Neural cell (in vitro differentiated cells): ENCODE results near the gene TRAM2. TPM values are rescaled to one million over a fixed set of nuclear protein-coding genes. Genes with fewer than 3 reads are reported as not detected.

Experiments
- H2AFZ ChIP-seq: fragments of 200-600, 300-800 bp; sonication (generic), shearing (Covaris generic); 2 replicates; pipeline ENCODE4 v1.6.0; 2014; ENCODE audit warnings: low read depth, mild to moderate bottlenecking, antibody characterized with exemption, low read length, moderate library complexity
- H3F3A ChIP-seq: fragments of 200-600 bp; shearing (Covaris generic); 2 replicates; pipeline ENCODE4 v1.6.1; 2016; ENCODE audit warnings: mild to moderate bottlenecking, moderate library complexity, mixed read lengths, antibody characterized with exemption, low read length; ENCODE audit not compliant: insufficient read depth, poor library complexity, severe bottlenecking
- H3K27ac ChIP-seq: fragments of 200-600, 300-800 bp; sonication (generic), shearing (Covaris generic); 2 replicates; pipeline ENCODE4 v1.5.1; 2014; ENCODE audit warnings: mild to moderate bottlenecking, low read length, moderate library complexity
- H3K27me3 ChIP-seq: fragments of 300-800, 200-600 bp; sonication (generic), shearing (Covaris generic); 2 replicates; pipeline ENCODE4 v1.6.0; 2014; ENCODE audit warnings: mild to moderate bottlenecking, low read depth, low read length, moderate library complexity; ENCODE audit not compliant: insufficient read depth
- H3K36me3 ChIP-seq: fragments of 300-800, 200-600 bp; sonication (generic), shearing (Covaris generic); 2 replicates; pipeline ENCODE4 v1.5.1; 2014; ENCODE audit warnings: mild to moderate bottlenecking, antibody characterized with exemption, low read length, moderate library complexity; ENCODE audit not compliant: insufficient read depth
- H3K4me2 ChIP-seq: fragments of 300-800, 200-600 bp; sonication (generic), shearing (Covaris generic); 2 replicates; pipeline ENCODE4 v1.6.0; 2014; ENCODE audit warnings: mild to moderate bottlenecking, low read length
- H3K4me3 ChIP-seq: fragments of 300-800, 200-600 bp; sonication (generic), shearing (Covaris generic); 2 replicates; pipeline ENCODE4 v1.5.1; 2014; ENCODE audit warnings: mild to moderate bottlenecking, low read length, moderate library complexity
- H3K79me2 ChIP-seq: fragments of 200-600 bp; shearing (Covaris generic); replicated peaks from 2 replicates; pipeline ENCODE4 v1.6.0; 2014; ENCODE audit warnings: mild to moderate bottlenecking, low read length, moderate library complexity; ENCODE audit not compliant: insufficient read depth
- H3K9ac ChIP-seq: fragments of 300-800, 200-600 bp; sonication (generic), shearing (Covaris generic); 2 replicates; pipeline ENCODE4 v1.6.1; 2016; ENCODE audit warnings: mild to moderate bottlenecking, low read length, mixed read lengths
- H3K9me2 ChIP-seq: fragments of 200-600 bp; shearing (Covaris generic); 2 replicates; pipeline ENCODE4 v1.6.1; 2016; ENCODE audit warnings: mild to moderate bottlenecking, low read length, mixed read lengths; ENCODE audit not compliant: insufficient read depth
- H3K9me3 ChIP-seq: fragments of 200-600, 300-800 bp; sonication (generic), shearing (Covaris generic); 2 replicates; pipeline ENCODE4 v1.6.1; 2016; ENCODE audit warnings: mild to moderate bottlenecking, mixed run types, low read length, moderate library complexity, mixed read lengths
- H4K20me1 ChIP-seq: fragments of 200-600 bp; shearing (Covaris generic); 2 replicates; pipeline ENCODE4 v1.6.1; 2016; ENCODE audit warnings: mild to moderate bottlenecking, mixed run types; ENCODE audit not compliant: insufficient read depth
- CTCF ChIP-seq: fragments of 450-650 bp; IDR thresholded peaks from 2 replicates; pipeline ENCODE4 v1.5.1; 2014; ENCODE audit warnings: antibody characterized with exemption, mild to moderate bottlenecking, moderate library complexity; ENCODE audit not compliant: poor library complexity, severe bottlenecking
- EP300 ChIP-seq: fragments of 450-650 bp; conservative IDR thresholded peaks from 2 replicates; pipeline ENCODE4 v1.6.1; 2014; ENCODE audit warnings: antibody characterized with exemption, mild to moderate bottlenecking, moderate library complexity; ENCODE audit not compliant: poor library complexity, severe bottlenecking
- EZH2 ChIP-seq: fragments of 200-600, 300-800 bp; shearing (Covaris generic), sonication (generic); IDR thresholded peaks from 2 replicates; pipeline ENCODE4 v1.6.1; 2014; ENCODE audit warnings: antibody characterized with exemption, low read length, borderline replicate concordance, mild to moderate bottlenecking; ENCODE audit not compliant: insufficient read depth, poor library complexity, severe bottlenecking
- MXI1 ChIP-seq: fragments of 450-650 bp; conservative IDR thresholded peaks from 2 replicates; pipeline ENCODE4 v1.6.1; 2014; ENCODE audit warnings: antibody characterized with exemption, mild to moderate bottlenecking; ENCODE audit not compliant: poor library complexity, severe bottlenecking
- POLR2AphosphoS5 ChIP-seq: IDR thresholded peaks from 2 replicates; pipeline ENCODE4 v1.6.1; 2012
- RAD21 ChIP-seq: fragments of 450-650 bp; conservative IDR thresholded peaks from 2 replicates; pipeline ENCODE4 v1.6.1; 2014; ENCODE audit warnings: antibody characterized with exemption, mild to moderate bottlenecking, moderate library complexity
- REST ChIP-seq: IDR thresholded peaks from 2 replicates; pipeline ENCODE4 v1.6.1; 2012; ENCODE audit warnings: borderline replicate concordance
- SMC3 ChIP-seq: fragments of 450-650 bp; conservative IDR thresholded peaks from 2 replicates; pipeline ENCODE4 v1.6.1; 2014; ENCODE audit warnings: antibody characterized with exemption, mild to moderate bottlenecking, moderate library complexity; ENCODE audit not compliant: poor library complexity
- TAF1 ChIP-seq: IDR thresholded peaks from 2 replicates; pipeline ENCODE4 v1.6.1; 2012; ENCODE audit warnings: low read depth
- polyA plus RNA-seq: library from polyadenylated mRNA; depleted of rRNA; stranded (reverse); fragments of >200 nt; gene quantifications from 2 replicates; pipeline ENCODE4 v1.2.3, GENCODE V29; 2014

TRAM2 gene
- polyA plus RNA-seq, 1 donor from 2014 or later: 0.41 TPM

GRCh38 chr6:52587001-52587400 is 10.1 kb upstream of the TRAM2 start:
- Histone ChIP-seq H4K20me1 (no peaks in the 10 kb centered on the region), H2AFZ (no peak overlapping the region), H3K4me3 (no peak overlapping the region), H3K27ac (no peak overlapping the region), H3K27me3 (no peaks in the 10 kb centered on the region), H3K79me2 (no peaks in the 10 kb centered on the region), H3K36me3 (no peaks in the 10 kb centered on the region), H3K9me3 (no peaks in the 10 kb centered on the region), H3F3A (no peaks in the 10 kb centered on the region), H3K9me2 (no peaks in the 10 kb centered on the region), H3K4me2 (no peak overlapping the region), H3K9ac (no peak overlapping the region)
- TF ChIP-seq CTCF: no peak
- TF ChIP-seq POLR2AphosphoS5: no peak
- no peak for TF ChIP-seq SMC3
- no peak for TF ChIP-seq EP300
- TF ChIP-seq TAF1: no peak
- TF ChIP-seq REST: no peak
- no peak for TF ChIP-seq EZH2
- TF ChIP-seq MXI1: no peak
- no peak for TF ChIP-seq RAD21

GRCh38 chr6:52584203-52584602 is 7.3 kb upstream of the TRAM2 start:
- H3K9me3 ChIP-seq: no peaks in the 10 kb centered on the region
- TF ChIP-seq CTCF (no peak), EP300 (no peak), REST (no peak), TAF1 (no peak), SMC3 (no peak), MXI1 (no peak), POLR2AphosphoS5 (no peak), EZH2 (no peak)
- no peak overlapping the region for H3K4me2 ChIP-seq
- no peaks in the 10 kb centered on the region for H3K9me2 ChIP-seq
- H3F3A ChIP-seq: no peaks in the 10 kb centered on the region
- no peak overlapping the region for H3K9ac ChIP-seq
- H3K27ac ChIP-seq: no peak overlapping the region
- H4K20me1 ChIP-seq: no peaks in the 10 kb centered on the region
- H3K27me3 ChIP-seq: no peaks in the 10 kb centered on the region
- no peak overlapping the region for H3K4me3 ChIP-seq
- H3K36me3 ChIP-seq: no peaks in the 10 kb centered on the region
- H2AFZ ChIP-seq: no peak overlapping the region
- no peaks in the 10 kb centered on the region for H3K79me2 ChIP-seq
